AG09309 (cell line): ENCODE data around the gene SLC25A52.

ENCODE experiments used
- DNase-seq: peaks from one replicate; pipeline ENCODE4 v3.0.0-alpha.2; 2010; ENCODE audit warnings: low read depth
- H3K4me3 ChIP-seq: 2 replicates; pipeline ENCODE4 v1.5.1; 2011; ENCODE audit warnings: mild to moderate bottlenecking, low read depth, low read length, moderate library complexity; ENCODE audit not compliant: control insufficient read depth
- CTCF ChIP-seq: IDR thresholded peaks from 2 replicates; pipeline ENCODE4 v1.5.1; 2011; ENCODE audit warnings: mild to moderate bottlenecking, low read depth, low read length, inconsistent platforms; ENCODE audit not compliant: insufficient read depth, control insufficient read depth; ENCODE audit errors: missing control alignments

SLC25A52 gene

GRCh38 chr18:31723990-31724711 lies 36.5 kb downstream of the SLC25A52 start:
- TF ChIP-seq CTCF, result no peak
- DNase-seq, result no peak
- H3K4me3 ChIP-seq, result peak overlapping the region; percentile 41

- no peak overlapping the region; the same call in 1 of the 2 replicates for H3K4me3 ChIP-seq
- no peak for DNase-seq
- no peak for TF ChIP-seq CTCF
These were observed 37.1 kb downstream of the SLC25A52 start for GRCh38 chr18:31723639-31723989.

GRCh38 chr18:31722369-31722957 lies 38.2 kb downstream of the SLC25A52 start:
- no peak overlapping the region for H3K4me3 ChIP-seq
- DNase-seq, result peak; percentile 7
- peak; percentile 83 for TF ChIP-seq CTCF

- no peak overlapping the region for H3K4me3 ChIP-seq
- no peak for DNase-seq
- no peak for TF ChIP-seq CTCF
These were observed 39.1 kb downstream of the SLC25A52 start for GRCh38 chr18:31721601-31722000.

- H3K4me3 ChIP-seq, result no peak overlapping the region
- TF ChIP-seq CTCF, result no peak
- DNase-seq, result no peak
These were observed 39.8 kb downstream of the SLC25A52 start for GRCh38 chr18:31720867-31721266.

- DNase-seq, result no peak
- H3K4me3 ChIP-seq, result no peak overlapping the region
- TF ChIP-seq CTCF, result no peak
These were observed 41.2 kb downstream of the SLC25A52 start for GRCh38 chr18:31719363-31720006.

- no peak for DNase-seq
- no peak for TF ChIP-seq CTCF
- no peak overlapping the region for H3K4me3 ChIP-seq
These were observed 42.3 kb downstream of the SLC25A52 start for GRCh38 chr18:31718386-31718785.
